IPS DF 6.9 (cell line): Measurements from ENCODE around the gene ELFN1.

Experiments
- DNase-seq: peaks from one replicate; pipeline ENCODE4 v3.0.0-alpha.2; 2013; ENCODE audit warnings: low read depth, low spot score
- H3K27ac ChIP-seq: one replicate; pipeline ENCODE4 v1.5.1; 2013; ENCODE audit warnings: low read length, control low read depth
- H3K27me3 ChIP-seq: 2 replicates; pipeline ENCODE4 v1.6.1; 2013; ENCODE audit warnings: mild to moderate bottlenecking, low read length; ENCODE audit not compliant: control insufficient read depth, insufficient read depth
- H3K36me3 ChIP-seq: 2 replicates; pipeline ENCODE4 v1.6.1; 2013; ENCODE audit warnings: low read length; ENCODE audit not compliant: control insufficient read depth, insufficient read depth
- H3K4me1 ChIP-seq: 2 replicates; pipeline ENCODE4 v1.6.1; 2013; ENCODE audit warnings: low read length; ENCODE audit not compliant: control insufficient read depth, insufficient read depth
- H3K4me3 ChIP-seq: 2 replicates; pipeline ENCODE4 v1.5.1; 2013; ENCODE audit warnings: mild to moderate bottlenecking, low read length
- H3K9me3 ChIP-seq: 2 replicates; pipeline ENCODE4 v1.6.1; 2013; ENCODE audit warnings: low read length, inconsistent platforms; ENCODE audit not compliant: control insufficient read depth, insufficient read depth
- WGBS: extraction: QIAGEN DNeasy Blood & Tissue Kit; methylation state at CpG from one replicate; pipeline ENCODE4 v1.1.7; 2013; ENCODE audit warnings: mixed read lengths, missing lambda C conversion rate; ENCODE audit not compliant: insufficient read length, insufficient coverage; 5-methylcytosine and 5-hydroxymethylcytosine counted together

ELFN1 gene

DNA sequence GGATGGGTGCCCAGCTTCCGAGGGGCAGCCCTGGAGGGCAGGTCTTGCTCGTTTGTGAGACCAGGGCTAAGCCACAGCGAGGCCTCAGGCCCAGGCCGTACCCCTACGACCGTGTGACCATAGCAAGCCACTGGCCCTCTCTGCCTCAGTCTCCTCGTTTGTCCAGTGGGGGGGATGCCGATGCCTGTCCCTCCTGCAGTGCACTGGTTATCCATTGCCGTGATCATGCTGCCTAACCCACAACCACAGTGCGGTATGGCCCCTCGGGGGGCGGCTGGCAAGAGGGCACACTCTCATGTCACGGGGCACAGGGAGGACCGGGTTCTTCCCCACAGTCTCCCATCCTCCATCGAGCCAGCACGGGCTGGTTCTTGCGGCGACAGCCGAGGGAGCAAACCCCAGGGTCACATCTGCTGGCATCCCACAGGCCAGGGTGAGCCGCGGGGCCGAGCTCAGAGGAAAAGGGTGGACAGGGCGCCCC, 80.5 kb downstream of the ELFN1 start:
- H3K27me3 ChIP-seq, result no peaks in the 10 kb centered on the region
- no peak overlapping the region for H3K4me3 ChIP-seq
- no peak for DNase-seq
- WGBS, result no CpG with 5 or more reads among the region's 23 CpGs
- H3K27ac ChIP-seq, result no peak overlapping the region
- H3K36me3 ChIP-seq, result no peaks in the 10 kb centered on the region
- H3K4me1 ChIP-seq, result no peaks in the 10 kb centered on the region; the same call in 1 of the 2 replicates
- no peaks in the 10 kb centered on the region for H3K9me3 ChIP-seq

DNA sequence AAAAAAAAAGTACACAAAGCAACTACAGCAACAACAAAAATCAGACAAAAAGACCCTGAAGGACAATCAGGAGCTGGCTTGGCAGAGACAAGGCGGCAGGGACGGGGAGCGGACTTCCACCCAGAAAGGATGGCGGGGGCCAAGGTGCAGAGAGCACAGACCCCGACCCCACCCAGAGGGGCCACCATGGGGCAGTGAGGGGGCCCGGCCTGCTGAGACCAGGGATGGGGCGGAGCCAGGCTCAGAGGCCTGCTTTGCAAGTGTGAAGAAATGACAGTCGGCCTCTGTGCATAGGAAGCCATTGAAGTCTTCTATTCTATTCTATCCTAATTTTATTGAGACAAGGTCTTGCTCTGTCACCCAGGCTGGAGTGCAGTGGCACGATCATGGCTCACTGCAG, 82.0 kb downstream of the ELFN1 start:
- H3K9me3 ChIP-seq, result no peaks in the 10 kb centered on the region
- no peak overlapping the region for H3K4me3 ChIP-seq
- no peaks in the 10 kb centered on the region for H3K36me3 ChIP-seq
- no peaks in the 10 kb centered on the region for H3K27me3 ChIP-seq
- WGBS, result no CpG with 5 or more reads among the region's 9 CpGs
- DNase-seq, result no peak
- no peak overlapping the region for H3K27ac ChIP-seq
- 0 out of 2 replicates have a peak, but pooled peaks cover 2% of the 10 kb centered on the region for H3K4me1 ChIP-seq

DNA sequence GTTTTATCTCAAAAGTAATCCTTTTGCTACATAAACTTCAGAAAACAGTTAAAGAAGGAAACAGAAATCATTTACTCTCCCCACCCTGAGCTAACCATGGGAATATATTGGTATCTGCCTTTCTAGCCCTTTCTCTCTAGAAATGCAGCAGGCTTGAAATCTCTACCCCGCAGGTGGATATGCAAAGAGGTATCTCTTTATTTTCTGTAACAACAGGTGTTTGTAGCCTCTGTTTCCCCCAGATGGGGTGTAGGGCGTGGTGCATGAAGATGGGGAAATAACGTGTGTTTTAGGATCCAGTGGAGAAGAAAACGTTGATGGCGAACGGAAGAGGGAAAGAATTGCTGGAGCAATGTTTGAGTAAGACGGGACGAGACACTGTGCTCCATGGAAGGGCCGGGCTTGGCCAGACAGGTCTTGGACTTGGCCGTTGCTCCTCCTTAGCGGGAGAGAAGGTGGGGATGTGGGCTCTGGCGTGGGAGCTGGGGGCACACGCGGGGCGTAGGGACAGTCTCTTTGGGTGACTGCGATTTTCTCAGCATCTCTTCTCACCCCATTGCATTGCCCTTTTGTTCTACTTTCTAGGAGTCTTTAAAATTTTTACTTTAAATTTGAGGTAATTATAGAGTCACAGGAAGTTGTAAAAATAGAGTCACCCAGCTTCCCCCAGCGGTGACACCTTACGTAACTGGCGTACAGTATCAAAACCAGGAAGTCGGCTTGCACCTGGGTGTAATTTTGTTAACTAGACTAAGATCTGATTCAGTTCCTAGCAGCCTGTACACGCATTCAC, 82.9 kb downstream of the ELFN1 start:
- H3K27me3 ChIP-seq, result no peaks in the 10 kb centered on the region

DNA sequence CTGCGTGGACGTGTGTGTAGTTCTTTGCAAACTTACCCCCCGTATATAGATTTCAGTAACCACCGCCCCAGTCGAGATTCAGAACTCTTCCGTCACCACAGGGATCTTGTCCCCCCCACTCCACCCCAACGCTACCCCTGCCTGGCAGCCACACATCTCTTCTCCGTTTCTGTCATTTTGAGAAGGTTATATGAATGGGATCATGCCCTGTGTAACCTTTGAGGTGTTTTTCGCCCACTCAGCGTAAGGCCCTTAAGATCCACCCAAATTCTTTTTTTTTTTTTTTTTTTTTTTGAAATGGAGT, 83.4 kb downstream of the ELFN1 start:
- Histone ChIP-seq H3K4me3 (no peak overlapping the region), H3K36me3 (no peaks in the 10 kb centered on the region), H3K9me3 (no peaks in the 10 kb centered on the region), H3K27ac (no peak overlapping the region), H3K27me3 (no peaks in the 10 kb centered on the region), H3K4me1 (0 out of 2 replicates have a peak, but pooled peaks cover 2% of the 10 kb centered on the region)
- no peak for DNase-seq
- WGBS, result no CpG with 5 or more reads among the region's 10 CpGs

More for the DNA sequence above, 82.9 kb downstream of the ELFN1 start:
- Histone ChIP-seq H3K36me3 (no peaks in the 10 kb centered on the region), H3K27ac (no peak overlapping the region), H3K4me1 (0 out of 2 replicates have a peak, but pooled peaks cover 2% of the 10 kb centered on the region), H3K4me3 (no peak overlapping the region), H3K9me3 (no peaks in the 10 kb centered on the region)
- WGBS, result 100% methylated on average over 4 of the region's 21 CpGs
- no peak for DNase-seq

DNA sequence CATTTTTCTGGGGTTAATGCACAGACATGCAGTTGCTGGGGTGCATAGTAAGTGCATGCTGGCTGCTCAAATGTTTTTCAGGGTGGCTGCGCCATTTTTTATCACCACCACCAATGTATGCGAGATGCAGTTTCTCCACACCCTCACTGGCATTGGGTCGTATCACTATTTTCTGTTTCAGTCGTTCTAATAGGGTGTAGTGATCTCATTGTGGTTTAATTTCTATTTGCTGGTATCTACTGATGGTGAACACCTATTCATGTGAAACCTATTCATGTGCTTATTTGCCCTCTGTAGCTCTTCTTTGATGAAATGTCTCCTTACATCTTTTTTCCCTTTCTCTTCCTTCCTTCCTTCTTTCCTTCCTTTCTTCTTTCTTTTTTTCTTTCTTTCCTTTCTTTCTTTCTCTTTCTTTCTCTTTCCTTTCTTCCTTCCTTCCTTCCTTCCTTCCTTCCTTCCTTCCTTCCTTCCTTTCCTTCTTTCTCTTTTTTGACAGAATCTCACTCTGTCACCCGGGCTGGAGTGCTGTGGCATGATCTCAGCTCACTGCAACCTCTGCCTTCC, 84.3 kb downstream of the ELFN1 start:
- no peaks in the 10 kb centered on the region for H3K27me3 ChIP-seq

DNA sequence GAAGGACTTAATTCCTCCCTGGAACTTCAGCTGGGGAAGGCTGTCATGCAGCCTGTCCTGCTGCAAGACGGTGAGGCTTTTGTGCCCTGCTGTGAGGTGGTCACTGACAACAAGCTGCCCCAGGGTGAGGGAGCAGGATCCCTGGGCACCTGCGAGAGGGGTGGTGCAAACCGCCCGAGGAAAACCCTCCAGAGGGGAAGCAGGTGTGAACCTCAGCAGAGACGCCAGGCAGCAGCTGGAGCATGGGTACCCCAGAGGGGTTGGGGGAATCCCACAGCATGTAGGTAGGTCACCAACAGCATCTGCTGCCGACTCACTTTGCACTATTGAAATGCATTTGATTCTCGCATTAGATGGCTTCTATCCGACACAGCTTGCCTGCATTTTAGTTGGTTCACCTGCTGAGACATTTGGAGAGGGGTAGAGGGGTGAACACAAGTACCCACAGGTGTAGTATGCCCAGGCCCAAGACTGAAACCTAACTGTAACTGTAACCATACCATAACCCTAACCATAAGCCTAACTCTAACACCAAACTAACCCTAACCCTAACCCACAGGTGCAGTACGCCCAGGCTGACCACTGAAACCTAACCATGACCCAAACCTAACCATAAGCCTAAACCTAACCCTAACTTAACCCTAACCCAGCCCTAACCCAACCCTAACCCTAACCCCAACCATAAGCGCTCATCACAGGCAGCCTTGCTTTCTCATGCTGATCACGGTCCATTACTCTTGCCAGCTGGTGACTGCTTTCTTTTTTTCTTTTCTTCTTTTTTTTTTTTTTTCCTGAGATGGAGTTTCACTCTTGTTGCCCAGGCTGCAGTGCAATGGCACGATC, 85.9 kb downstream of the ELFN1 start:
- Histone ChIP-seq H3K27ac (no peak overlapping the region), H3K36me3 (no peaks in the 10 kb centered on the region), H3K4me3 (no peak overlapping the region), H3K4me1 (0 out of 2 replicates have a peak, but pooled peaks cover 2% of the 10 kb centered on the region), H3K27me3 (no peaks in the 10 kb centered on the region), H3K9me3 (no peaks in the 10 kb centered on the region)
- no CpG with 5 or more reads among the region's 12 CpGs for WGBS
- DNase-seq, result no peak

More for the DNA sequence above, 84.3 kb downstream of the ELFN1 start:
- Histone ChIP-seq H3K9me3 (no peaks in the 10 kb centered on the region), H3K4me1 (0 out of 2 replicates have a peak, but pooled peaks cover 2% of the 10 kb centered on the region), H3K27ac (no peak overlapping the region), H3K4me3 (no peak overlapping the region), H3K36me3 (no peaks in the 10 kb centered on the region)
- no CpG with 5 or more reads among the region's 5 CpGs for WGBS
- DNase-seq, result no peak

DNA sequence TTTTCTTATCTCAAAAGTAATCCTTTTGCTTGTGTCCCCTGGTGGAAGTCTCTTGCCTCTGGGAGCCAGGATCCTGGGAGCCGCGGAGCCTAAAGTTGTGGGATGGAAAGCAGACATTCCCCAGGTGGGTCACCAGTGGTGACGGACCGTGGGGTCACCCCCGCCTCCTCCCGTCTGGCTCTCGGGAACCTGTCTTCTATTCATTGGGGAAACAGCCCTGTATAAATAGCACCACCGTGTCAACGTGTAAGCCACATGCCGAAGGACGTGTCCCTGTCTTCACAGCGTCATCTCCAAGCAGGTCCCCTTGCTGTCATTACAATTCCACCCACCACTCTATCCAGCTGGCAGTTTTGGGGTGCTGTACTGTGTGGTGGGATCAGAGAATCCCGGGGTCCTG, 87.5 kb downstream of the ELFN1 start:
- no peak for DNase-seq
- no peak overlapping the region for H3K27ac ChIP-seq
- WGBS, result no CpG with 5 or more reads among the region's 13 CpGs
- no peak overlapping the region for H3K4me3 ChIP-seq
- H3K4me1 ChIP-seq, result 0 out of 2 replicates have a peak, but pooled peaks cover 2% of the 10 kb centered on the region
- H3K9me3 ChIP-seq, result no peaks in the 10 kb centered on the region
- H3K27me3 ChIP-seq, result no peaks in the 10 kb centered on the region
- H3K36me3 ChIP-seq, result no peaks in the 10 kb centered on the region

DNA sequence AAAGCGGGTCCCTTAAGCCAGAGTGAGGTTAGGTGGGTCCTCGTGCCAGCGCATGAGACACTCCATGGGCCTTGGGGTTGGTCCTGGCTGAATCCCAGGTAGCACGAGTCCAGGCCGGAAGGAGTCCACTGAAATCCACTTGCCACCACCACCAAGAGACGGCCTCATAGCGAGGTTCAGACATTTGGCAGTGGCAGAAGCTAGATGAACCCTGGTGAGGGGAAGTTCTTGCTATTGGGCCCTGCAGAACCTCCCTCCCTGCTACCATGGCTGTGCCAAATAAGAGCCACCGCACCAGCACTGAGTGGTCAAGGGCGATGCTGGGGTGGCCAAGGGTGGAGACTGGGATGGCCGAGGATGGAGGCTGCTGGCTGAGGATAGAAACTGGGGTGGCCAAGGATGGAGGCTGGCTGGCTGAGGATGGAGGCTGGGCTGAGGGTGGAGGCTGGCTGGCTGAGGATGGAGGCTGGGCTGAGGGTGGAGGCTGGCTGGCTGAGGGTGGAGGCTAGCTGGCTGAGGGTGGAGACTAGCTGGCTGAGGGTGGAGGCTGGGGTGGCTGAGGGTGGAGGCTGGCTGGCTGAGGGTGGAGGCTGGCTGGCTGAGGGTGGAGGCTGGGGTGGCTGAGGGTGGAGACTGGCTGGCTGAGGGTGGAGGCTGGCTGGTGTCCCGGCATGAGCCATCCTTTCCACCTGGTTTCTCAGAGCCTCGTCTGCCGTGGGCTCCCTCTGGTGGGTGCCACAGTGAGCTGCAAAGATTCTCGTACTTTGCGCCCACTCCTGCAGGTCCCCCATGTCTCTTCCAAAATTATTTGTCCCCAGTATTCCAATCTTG, 88.2 kb downstream of the ELFN1 start:
- H3K27me3 ChIP-seq, result no peaks in the 10 kb centered on the region
- no peak overlapping the region for H3K4me3 ChIP-seq
- 0 out of 2 replicates have a peak, but pooled peaks cover 2% of the 10 kb centered on the region for H3K4me1 ChIP-seq
- H3K27ac ChIP-seq, result no peak overlapping the region
- WGBS, result no CpG with 5 or more reads among the region's 15 CpGs
- peak; percentile 29 for DNase-seq
- H3K9me3 ChIP-seq, result no peaks in the 10 kb centered on the region
- H3K36me3 ChIP-seq, result no peaks in the 10 kb centered on the region

DNA sequence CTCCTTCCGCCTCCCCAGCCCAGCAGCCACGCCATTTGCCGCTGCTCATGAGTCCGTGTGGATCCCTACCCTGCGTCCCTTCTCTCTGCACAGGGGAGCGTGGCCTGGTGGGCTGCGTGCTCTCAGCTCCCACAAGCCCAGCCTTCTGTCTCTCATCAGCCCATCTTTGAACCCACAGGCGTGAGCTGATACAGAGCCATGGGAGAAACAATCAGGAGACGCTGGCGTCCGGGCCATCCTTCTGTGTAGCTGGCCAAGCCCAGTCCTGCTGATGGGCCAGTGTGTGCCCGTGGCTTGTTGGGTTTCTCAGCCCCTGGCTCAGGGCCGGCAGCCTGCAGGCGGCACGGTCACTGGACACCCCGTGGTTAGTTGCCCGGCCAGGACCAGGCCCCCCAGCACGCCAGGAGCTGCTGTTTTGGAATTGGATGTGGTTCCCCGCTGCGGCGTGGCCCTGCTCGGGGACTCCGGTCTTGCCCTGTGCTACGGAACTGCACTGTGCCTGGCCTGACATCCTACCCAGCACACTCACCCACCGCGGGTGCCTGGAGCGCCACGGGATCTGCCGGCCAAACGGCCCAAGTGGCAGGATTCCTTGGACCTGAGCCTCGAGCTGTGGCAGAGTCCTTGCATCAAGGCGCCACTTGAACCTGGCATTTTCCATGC, 88.9 kb downstream of the ELFN1 start:
- Histone ChIP-seq H3K36me3 (no peaks in the 10 kb centered on the region), H3K27me3 (no peaks in the 10 kb centered on the region), H3K9me3 (no peaks in the 10 kb centered on the region), H3K4me1 (0 out of 2 replicates have a peak, but pooled peaks cover 2% of the 10 kb centered on the region), H3K27ac (no peak overlapping the region), H3K4me3 (no peak overlapping the region)
- no CpG with 5 or more reads among the region's 32 CpGs for WGBS
- DNase-seq, result no peak
